GM21619 (cell line): ENCODE results near the gene SNTA1.
"Not testable (repeated sequence)": the region's sequence is repeated elsewhere in the genome, so short reads cannot be mapped to it uniquely, and the experiment has no call there.

Source experiments
- ATAC-seq: cut with Tn5 transposase; IDR thresholded peaks from one replicate; pipeline ENCODE4 v1.9.1; 2021; ENCODE audit not compliant: unreplicated experiment

The SNTA1 gene

GRCh38 chr20:33443512-33444239 is at the start of gene SNTA1:
SNTA1 (minus strand) TSS chr20:33443763; CDS start chr20:33443620, 143 bp downstream.
- ATAC-seq, result peak; percentile 69

GRCh38 chr20:33490934-33491656 is 47.5 kb upstream of the SNTA1 start:
- no peak for ATAC-seq

- ATAC-seq, result peak; percentile 54
Measured at GRCh38 chr20:33490023-33490933, 46.7 kb upstream of the SNTA1 start, which contains the start of gene CBFA2T2. CBFA2T2 (plus strand) TSS chr20:33490096; CDS start chr20:33490268, 172 bp downstream.

GRCh38 chr20:33489495-33490022 is 46.0 kb upstream of the SNTA1 start:
- peak; percentile 86 for ATAC-seq

GRCh38 chr20:33488661-33489494 is 45.3 kb upstream of the SNTA1 start:
- ATAC-seq, result not testable (repeated sequence)

- no peak for ATAC-seq
Measured at GRCh38 chr20:33488201-33488600, 44.6 kb upstream of the SNTA1 start.

- ATAC-seq, result not testable (repeated sequence)
Measured at GRCh38 chr20:33483186-33483585, 39.6 kb upstream of the SNTA1 start.

GRCh38 chr20:33482581-33482980 is 39.0 kb upstream of the SNTA1 start:
- ATAC-seq, result no peak

GRCh38 chr20:33481431-33481941 is 37.9 kb upstream of the SNTA1 start:
- ATAC-seq, result no peak

- no peak for ATAC-seq
Measured at GRCh38 chr20:33480048-33480447, 36.5 kb upstream of the SNTA1 start.

- ATAC-seq, result no peak
Measured at GRCh38 chr20:33477386-33478234, 34.0 kb upstream of the SNTA1 start.

GRCh38 chr20:33475381-33476152 is 32.0 kb upstream of the SNTA1 start:
- ATAC-seq, result no peak

GRCh38 chr20:33474963-33475362 is 31.4 kb upstream of the SNTA1 start:
- no peak for ATAC-seq

- no peak for ATAC-seq
Measured at GRCh38 chr20:33474097-33474873, 30.7 kb upstream of the SNTA1 start.

- ATAC-seq, result no peak
Measured at GRCh38 chr20:33472868-33473435, 29.4 kb upstream of the SNTA1 start.

GRCh38 chr20:33470866-33471265 is 27.3 kb upstream of the SNTA1 start:
- no peak for ATAC-seq

- ATAC-seq, result no peak
Measured at GRCh38 chr20:33470457-33470856, 26.9 kb upstream of the SNTA1 start.
